22Rv1 (cell line): ENCODE data around the gene CNIH3.

Source experiments
- H3K27ac ChIP-seq: fragments of 450-650 bp; 2 replicates; pipeline ENCODE4 v1.5.1; 2017
- ZFX ChIP-seq: fragments of 450-650 bp; IDR thresholded peaks from 2 replicates; pipeline ENCODE4 v1.6.1; 2017; ENCODE audit warnings: antibody characterized with exemption, borderline replicate concordance
- TF ChIP-seq, protein P1 (sequence below): fragments of 450-650 bp; IDR thresholded peaks from 2 replicates; pipeline ENCODE4 v1.5.1; 2017; ENCODE audit warnings: mild to moderate bottlenecking

Gene CNIH3

DNA sequence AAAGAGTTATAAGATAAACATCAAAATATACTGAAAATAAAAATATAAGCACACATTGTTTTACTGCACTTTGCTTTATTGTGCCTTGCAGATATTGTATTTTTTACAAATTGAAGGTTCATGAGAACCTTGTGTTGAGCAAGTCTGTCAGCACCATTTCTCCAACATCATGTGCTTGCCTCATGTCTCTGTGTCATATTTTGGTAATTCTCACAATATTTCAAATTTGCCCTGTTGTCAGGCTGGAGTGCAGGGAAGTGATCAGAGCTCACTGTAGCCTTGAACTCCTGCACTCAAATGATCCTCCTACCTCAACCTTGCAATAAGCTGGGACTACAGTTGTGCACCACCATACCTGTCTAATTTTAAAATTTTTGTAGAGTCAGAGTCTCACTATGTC is 21.3 kb upstream of the CNIH3 start:
- H3K27ac ChIP-seq = no peak overlapping the region
- TF ChIP-seq, protein P1, sequence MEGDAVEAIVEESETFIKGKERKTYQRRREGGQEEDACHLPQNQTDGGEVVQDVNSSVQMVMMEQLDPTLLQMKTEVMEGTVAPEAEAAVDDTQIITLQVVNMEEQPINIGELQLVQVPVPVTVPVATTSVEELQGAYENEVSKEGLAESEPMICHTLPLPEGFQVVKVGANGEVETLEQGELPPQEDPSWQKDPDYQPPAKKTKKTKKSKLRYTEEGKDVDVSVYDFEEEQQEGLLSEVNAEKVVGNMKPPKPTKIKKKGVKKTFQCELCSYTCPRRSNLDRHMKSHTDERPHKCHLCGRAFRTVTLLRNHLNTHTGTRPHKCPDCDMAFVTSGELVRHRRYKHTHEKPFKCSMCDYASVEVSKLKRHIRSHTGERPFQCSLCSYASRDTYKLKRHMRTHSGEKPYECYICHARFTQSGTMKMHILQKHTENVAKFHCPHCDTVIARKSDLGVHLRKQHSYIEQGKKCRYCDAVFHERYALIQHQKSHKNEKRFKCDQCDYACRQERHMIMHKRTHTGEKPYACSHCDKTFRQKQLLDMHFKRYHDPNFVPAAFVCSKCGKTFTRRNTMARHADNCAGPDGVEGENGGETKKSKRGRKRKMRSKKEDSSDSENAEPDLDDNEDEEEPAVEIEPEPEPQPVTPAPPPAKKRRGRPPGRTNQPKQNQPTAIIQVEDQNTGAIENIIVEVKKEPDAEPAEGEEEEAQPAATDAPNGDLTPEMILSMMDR = no peak
- no peak for TF ChIP-seq ZFX

DNA sequence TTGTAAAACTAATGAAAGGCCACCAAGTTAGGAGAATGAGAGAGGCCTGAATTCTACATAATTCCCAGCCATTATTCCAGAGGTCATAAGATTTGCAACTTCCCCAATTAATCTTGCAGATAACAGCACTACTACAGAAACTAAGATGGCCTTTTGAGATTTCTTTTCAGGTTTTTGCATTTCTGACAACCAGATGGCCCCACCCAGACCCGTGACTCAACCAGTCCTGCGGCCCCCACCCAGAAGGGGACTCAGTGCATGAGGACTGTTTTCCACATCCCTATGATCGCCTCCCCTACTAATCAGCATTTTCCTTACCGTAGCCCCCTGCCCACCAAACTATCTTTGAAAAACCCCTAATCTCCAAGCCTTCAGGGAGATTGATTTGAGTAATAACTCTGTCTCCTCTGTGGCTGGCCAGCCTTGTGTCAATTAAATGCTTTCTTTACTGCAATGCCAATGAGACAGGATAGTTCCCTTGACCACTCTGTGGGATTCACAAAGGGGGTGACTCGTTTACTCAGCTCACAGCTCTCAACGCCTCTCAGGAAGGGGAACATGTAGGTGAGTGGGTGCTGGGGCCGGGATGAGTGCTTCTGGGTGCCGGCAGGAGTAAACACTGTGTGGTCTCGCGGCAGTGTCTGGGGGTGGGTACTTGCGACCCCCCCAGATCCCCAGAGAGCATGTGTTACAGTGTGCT is 10.5 kb upstream of the CNIH3 start:
- no peak overlapping the region for H3K27ac ChIP-seq
- no peak for TF ChIP-seq ZFX
- TF ChIP-seq, protein P1 = no peak

DNA sequence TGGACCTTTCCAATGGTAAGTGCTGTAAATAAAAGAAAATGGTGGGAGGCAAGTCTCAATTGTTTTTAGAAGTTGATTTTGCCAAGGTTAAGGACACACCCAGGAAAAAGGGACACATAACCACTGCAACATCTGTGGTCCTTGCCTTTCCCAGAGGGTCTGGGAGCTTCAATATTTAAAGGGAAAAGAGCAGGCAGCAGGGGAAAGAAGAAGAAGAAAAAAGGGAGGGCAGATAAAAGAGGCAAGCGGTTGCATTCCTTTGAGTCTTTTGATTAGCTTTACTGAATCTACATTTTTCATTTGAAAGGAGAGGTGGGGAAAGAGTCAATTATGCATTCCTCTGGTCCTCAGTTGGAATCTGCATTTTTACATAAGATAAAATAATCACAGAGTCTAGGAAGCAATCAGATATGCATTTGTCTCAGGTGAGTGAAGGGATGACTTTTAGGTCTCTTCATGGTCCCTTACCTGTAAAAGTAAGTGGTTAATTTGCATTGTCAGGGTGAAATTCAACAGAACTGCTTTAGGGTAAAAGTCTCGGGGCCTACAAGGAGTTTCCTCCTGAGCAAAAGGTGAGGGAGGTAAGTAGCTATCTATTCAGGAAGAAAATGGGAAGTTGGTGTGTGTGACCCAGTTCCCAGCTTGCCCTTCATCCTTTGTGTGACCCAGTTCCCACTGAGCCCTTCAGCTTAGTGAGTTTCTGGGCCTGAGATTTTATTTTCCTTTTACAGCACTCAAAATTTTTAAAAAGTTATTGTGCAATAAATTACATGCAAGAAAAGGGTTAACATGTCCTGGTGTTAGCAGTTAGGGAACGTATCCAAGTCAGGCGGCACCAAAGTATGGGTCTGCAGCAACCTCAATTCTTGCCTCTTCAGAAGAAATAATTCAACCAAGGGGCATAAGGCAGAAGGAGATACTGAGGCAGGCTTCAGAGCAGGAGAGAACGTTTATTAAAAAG is 8.6 kb upstream of the CNIH3 start:
- TF ChIP-seq, protein P1 = no peak
- TF ChIP-seq ZFX = no peak
- H3K27ac ChIP-seq = no peak overlapping the region

DNA sequence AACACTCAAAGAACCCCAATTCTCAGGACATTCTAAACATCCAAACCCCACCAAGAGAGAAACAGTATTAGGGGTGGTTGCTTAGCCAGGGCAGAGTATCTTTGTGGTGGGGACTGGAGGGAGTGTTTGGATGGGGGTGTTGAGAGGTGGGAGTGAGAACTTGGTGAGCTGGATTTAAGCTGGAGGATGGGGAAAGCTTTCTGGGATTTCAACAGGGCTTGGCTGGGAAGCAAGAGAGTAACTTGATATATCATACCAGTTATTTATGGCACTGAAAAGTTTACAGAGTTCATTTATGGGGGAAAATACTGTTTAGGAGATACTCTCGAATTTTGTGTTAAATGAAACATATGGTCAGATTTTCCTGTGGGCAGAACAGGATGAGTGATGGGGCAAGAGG is 6.8 kb upstream of the CNIH3 start:
- H3K27ac ChIP-seq = no peak overlapping the region

DNA sequence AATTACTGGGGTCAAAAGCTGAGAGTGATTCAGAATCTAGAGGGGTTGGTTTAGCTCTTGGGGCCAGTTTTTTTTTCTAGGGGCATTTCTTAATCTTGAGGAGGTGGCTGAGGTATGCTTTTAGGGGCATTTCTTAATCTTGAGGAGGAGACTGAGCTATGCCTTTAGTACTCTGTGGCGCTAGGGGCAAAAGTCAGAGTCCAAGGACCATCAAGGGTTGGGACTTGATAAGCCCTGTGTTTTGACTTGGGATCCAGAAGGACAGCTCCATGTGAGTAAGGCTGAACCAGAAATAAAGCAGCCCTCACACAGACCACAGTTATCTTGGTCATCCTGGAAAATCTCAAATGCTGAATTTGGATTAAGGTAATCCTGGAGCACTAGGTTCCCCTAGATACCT is 3.9 kb upstream of the CNIH3 start:
- no peak overlapping the region for H3K27ac ChIP-seq
- no peak for TF ChIP-seq ZFX

More for the DNA sequence above, 6.8 kb upstream of the CNIH3 start:
- TF ChIP-seq, protein P1 = no peak
- TF ChIP-seq ZFX = no peak

DNA sequence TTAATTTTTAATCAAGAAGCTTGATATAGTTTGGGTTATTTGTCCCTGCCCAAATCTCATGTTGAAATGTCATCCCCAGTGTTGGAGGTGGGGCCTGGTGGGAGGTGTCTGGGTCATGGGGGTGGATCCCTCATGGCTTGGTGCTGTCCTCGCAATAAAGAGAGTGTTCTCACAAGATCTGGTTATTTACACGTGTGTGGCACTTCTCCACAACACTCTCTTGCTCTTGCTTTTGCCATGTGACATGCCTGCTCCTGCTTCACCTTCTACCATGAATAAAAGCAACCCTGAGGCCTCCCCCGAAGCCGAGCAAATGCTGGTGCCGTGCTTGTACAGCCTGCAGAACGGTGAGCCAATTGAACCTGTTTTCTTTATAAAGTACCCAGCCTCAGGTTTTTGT is 2.6 kb upstream of the CNIH3 start:
- H3K27ac ChIP-seq = no peak overlapping the region
- TF ChIP-seq ZFX = no peak
- TF ChIP-seq, protein P1 = no peak

DNA sequence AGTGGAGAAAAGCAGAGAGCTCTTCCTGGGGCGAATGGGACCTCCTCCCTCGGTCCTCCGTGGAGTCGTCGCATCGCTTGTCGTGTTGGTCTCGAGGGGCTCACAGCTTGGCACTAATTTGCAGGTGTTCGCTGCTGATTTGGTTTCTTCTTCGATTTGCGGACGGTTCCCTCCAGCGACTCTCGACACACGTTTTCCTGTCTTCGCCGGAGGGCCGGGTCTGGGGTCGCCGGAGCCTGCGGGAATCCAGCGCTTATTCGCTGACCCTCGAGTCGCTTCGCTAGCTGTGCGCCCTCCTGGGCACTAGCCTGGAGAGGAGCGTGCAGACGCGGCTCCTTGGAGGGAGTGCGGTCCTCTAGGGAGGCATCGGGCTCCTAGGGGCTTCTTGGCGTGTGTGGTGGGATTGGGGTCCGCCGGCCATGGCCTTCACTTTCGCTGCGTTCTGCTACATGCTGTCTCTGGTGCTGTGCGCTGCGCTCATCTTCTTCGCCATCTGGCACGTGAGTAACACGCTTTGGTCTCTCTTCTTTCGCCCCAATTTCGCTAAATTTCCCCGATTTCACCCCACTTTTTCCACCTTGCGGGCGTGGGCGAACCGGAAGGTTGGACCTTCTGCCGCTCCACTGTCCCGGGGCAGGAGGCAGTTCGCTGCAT is 766 bp downstream of the CNIH3 start:
- H3K27ac ChIP-seq = no peak overlapping the region
- no peak for TF ChIP-seq ZFX
- TF ChIP-seq, protein P1 = no peak
